ENCODE measurements around the gene RNASET2.

Gene RNASET2

DNA sequence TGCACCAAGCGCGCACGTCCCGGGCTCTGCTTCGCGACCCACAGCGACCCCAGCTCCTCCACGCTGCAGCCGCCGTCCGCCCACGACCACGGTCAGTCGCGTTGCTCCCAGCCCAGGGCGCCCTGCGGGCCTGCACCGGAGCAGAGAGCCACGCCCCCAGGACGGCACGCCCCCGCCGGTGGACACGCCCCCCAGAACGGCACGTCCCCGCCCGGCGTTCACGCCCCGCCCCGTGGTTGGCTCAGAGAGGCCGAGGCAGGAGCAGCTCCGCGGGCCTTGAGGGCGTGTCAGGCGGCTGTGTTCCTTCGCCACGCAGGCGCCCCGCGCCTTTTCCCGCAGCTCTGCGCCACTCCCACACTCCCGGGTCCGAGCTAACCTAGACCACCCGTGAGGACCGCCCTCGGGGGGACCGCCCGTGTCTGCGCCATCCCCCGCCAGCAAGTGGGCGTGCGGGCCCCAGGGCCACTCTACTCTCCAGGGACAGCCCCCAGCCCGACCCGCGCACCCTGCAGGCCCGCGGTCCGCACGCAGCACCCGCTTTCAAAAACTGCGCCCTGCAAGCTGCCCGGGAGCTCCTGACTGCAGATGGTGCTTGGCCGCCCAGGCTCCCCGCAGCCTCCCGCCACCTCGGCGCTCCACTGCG is at the start of gene RNASET2:
Gene RNASET2, minus strand, starts transcription at position 107 of the 643 bp plus-strand sequence. CDS start 368 bp downstream, outside the sequence.
- DNase-seq (ENCODE audit: low read depth in 1 of 2, low spot score in 1 of 2) = peak; percentile 98 to 100

DNA sequence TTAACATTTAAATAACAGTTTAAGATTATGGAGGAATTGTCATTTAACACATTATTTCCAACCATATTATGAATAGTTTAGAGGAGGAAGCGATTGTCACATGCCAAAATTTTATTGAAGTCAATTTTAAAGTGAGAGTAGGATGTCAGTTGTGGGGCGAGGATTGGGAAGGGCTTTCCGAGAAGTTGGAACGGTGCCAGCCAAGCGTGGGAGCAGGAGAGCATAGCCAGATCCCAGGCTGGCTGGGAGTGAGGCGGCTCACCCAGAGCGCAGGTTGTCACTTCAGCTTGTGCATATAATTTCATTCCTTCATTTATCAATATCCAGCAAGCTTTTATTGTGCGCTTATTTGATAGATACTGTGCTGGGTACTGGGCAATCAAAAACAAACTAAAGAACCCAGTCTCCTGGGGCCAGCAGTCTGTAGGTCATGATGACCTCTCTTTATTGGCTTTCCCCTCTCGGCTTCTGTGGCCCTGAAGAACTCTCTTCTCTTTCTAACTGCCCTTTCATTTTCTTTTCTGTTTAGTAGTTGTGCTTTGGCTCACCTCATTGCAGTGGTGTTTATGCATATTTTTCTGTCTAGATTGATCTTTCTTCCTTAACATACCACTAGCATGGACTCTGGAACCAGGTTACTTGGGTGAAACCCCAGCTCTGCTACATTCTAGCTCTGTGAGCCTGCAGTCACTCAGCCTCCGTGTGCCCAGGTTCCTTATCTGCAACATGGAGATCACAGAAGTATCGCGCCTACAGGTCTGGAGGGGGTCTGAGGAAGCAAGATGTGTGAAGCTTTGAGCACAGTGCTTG is 49.2 kb upstream of the RNASET2 start:
- no peak for DNase-seq (ENCODE audit: low read depth in 1 of 2, low spot score in 1 of 2)

- no peak for DNase-seq (ENCODE audit: low read depth in 1 of 2, low spot score in 1 of 2)
These were observed 44.4 kb upstream of the RNASET2 start for GRCh38 chr6:167000759-167001158.

GRCh38 chr6:166999884-167000253 is 43.5 kb upstream of the RNASET2 start:
- DNase-seq (ENCODE audit: low read depth in 1 of 2, low spot score in 1 of 2) = no peak

GRCh38 chr6:166999145-166999883 is 43.0 kb upstream of the RNASET2 start, which contains the start of gene CEP43:
TSS of gene CEP43 (plus strand) at chr6:166999397. CDS start at chr6:166999413, 16 bp downstream.
- peak; percentile 82 to 84 for DNase-seq (ENCODE audit: low read depth in 1 of 2, low spot score in 1 of 2)

- no peak for DNase-seq (ENCODE audit: low read depth in 1 of 2, low spot score in 1 of 2)
These were observed 42.1 kb upstream of the RNASET2 start for GRCh38 chr6:166998256-166999144.

DNA sequence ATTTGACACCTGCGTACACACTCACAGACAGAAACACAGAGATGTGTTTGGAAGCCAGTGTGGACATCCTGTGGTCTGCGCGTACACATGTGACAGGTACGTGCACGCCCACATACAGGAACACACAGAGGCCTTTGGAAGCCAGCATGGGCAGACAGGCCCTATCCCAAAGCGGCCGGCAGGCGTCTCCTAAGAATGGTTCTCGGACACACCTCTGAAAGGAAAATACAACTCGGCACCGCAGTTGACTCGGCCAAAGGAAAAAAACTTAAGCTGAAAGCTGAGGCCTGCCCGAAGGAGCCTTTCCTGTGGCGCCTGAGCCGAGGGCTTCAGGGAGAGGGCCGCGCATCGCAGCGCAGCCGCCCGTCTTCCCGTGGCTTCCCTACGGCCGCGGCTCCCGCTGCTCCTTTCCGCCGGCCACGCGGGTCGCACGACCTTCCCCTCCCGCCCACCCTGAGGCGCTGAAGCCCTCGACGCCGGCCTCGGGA is 41.5 kb upstream of the RNASET2 start:
- peak; percentile 13 to 36 for DNase-seq (ENCODE audit: low read depth in 1 of 2, low spot score in 1 of 2)

DNA sequence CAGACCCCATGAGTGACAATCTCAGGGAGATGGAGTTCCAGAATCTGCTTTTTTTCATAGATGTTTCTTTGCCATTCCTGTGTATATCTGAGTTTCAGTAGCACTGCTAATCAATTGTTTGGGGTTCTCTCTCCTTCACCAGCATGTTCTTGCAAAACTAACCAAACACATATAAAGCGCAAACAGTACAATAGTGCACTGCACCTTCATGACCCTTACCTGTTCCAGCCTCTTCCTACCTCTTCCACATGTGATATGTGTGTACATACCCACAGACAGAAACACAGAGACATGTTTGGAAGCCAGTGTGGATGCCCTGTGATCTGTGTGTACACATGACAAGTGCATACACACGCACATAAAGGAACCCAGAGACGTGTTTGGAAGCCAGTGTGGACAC is 41.0 kb upstream of the RNASET2 start:
- DNase-seq (ENCODE audit: low read depth in 1 of 2, low spot score in 1 of 2) = no peak

DNA sequence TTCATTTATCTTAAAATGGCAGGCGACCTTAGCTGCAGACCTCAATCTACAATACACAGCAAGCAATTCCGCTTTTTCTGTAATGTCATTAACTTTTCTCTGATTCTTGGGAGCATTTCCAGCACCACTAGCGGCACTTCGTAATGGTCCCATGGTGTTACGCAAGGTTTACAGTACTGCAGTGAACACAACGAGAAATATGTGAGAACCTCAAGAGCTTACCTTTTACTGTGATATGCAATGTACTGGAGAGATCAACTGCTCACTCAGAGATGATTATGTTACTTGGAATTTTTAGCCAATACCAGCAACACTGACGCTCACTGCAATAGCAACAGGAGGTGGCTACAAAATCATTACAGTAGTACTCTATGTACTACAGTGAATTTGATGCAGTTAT is 40.1 kb upstream of the RNASET2 start:
- no peak for DNase-seq (ENCODE audit: low read depth in 1 of 2, low spot score in 1 of 2)

DNA sequence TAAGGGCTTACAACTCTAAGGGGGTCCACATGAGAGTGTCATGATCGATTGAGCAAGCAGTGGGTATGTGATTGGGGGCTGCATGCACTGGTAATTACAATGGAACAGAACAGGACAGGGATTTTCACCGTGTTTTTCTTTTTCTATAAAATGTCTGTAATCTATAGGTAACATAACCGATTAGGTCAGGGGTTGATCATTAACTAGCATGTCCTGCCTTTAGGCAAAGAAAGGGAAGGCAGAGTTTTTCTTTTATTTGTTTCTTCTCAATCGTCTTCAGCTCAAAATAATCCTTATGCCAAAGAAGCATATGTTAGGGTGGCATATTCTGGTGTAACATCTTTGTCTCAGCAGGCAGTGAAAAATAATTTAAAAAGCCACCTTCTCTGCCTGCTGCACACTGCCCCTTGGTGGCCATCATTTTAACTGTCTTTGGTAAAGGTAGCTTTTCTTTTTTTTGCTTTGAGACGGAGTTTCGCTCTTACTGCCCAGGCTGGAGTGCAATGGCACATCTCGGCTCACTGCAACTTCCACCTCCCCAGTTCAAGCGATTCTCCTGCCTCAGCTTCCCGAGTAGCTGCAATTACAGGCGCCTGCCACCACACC is 33.2 kb upstream of the RNASET2 start:
- DNase-seq (ENCODE audit: low read depth in 1 of 2, low spot score in 1 of 2) = peak in 1 of 2 donors; percentile 48

- no peak for DNase-seq (ENCODE audit: low read depth in 1 of 2, low spot score in 1 of 2)
These were observed 32.4 kb upstream of the RNASET2 start for GRCh38 chr6:166988674-166989201.

GRCh38 chr6:166987930-166988329 is 31.6 kb upstream of the RNASET2 start:
- DNase-seq (ENCODE audit: low read depth in 1 of 2, low spot score in 1 of 2) = no peak

- no peak for DNase-seq (ENCODE audit: low read depth in 1 of 2, low spot score in 1 of 2)
These were observed 31.1 kb upstream of the RNASET2 start for GRCh38 chr6:166987448-166987847.

- no peak for DNase-seq (ENCODE audit: low read depth in 1 of 2, low spot score in 1 of 2)
These were observed 24.4 kb upstream of the RNASET2 start for GRCh38 chr6:166980738-166981137.

- DNase-seq (ENCODE audit: low read depth in 1 of 2, low spot score in 1 of 2) = no peak
These were observed 21.5 kb upstream of the RNASET2 start for GRCh38 chr6:166977621-166978525.

DNA sequence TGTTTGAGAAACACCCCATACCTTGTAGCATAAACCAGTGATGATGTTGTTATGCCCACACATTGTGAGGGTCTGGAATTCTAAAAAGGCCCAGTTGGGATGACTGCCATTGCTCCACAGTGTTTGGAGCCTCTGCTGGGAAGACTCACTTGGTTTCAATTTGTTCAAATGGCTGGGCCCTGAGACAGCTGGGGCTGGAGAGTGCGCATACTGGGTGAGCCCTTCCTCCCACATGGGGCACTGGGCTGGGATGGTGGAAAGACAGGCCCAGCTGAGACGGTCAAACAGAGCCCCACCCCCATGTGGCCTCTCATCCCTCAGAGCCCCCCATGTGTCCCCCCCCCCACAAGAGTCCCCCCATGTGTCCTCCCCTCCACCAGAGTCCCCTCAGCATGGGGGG is 20.3 kb upstream of the RNASET2 start:
- DNase-seq (ENCODE audit: low read depth in 1 of 2, low spot score in 1 of 2) = no peak

GRCh38 chr6:166972101-166972500 is 15.8 kb upstream of the RNASET2 start:
- DNase-seq (ENCODE audit: low read depth in 1 of 2, low spot score in 1 of 2) = no peak

DNA sequence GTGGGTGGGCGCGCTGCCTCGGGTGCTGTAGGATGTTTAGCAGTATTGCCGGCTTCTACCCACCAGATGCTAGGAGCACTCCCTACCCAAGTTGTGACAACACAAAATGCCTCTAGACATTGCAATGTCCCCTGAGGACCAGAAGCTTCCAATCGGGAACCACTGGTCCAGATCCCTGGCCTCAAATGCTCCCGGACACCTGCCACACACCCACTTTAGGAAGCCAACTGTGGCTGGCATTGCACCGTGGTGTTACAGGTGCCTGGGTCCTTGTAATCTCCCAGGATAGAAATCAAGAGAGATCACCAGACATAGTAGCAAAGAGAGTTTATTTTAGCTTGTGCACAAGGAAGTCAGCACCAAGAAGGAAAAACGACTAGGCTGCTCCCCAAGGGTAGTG is 14.9 kb upstream of the RNASET2 start:
- no peak for DNase-seq (ENCODE audit: low read depth in 1 of 2, low spot score in 1 of 2)

GRCh38 chr6:166970776-166971175 is 14.4 kb upstream of the RNASET2 start:
- no peak for DNase-seq (ENCODE audit: low read depth in 1 of 2, low spot score in 1 of 2)

Measured in activated CD4-positive, alpha-beta T cell treated with anti-CD3 and anti-CD28 coated beads, Interleukin-2, amount 50 U/mL, for 24 hours (primary cell).